HG02642 (cell line): ENCODE measurements around the gene TMEM40.

Experiments used
- ATAC-seq: cut with Tn5 transposase; IDR thresholded peaks from one replicate; pipeline ENCODE4 v1.9.1; 2021; ENCODE audit warnings: mild to moderate bottlenecking; ENCODE audit not compliant: unreplicated experiment, poor library complexity

The TMEM40 gene

GRCh38 chr3:12752809-12753208 is 6.2 kb downstream of the TMEM40 start:
- ATAC-seq = no peak

DNA sequence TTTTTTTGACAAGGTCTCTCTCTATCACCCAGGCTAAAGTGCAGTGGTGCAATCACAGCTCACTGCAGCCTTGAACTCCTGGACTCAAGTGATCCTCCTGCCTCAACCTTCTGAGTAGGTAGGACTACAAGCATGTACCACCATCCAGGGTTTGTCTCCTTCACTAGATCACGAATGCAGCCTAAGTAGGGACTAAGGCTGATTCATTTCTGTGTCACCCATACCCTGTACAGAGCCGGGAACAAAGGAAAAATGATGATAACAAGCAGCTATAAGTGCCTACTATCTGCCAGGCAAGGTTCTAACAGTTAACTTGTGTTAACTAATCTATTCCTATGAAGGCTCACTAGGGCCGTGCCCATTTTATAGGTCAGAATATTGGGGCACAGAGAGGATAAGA is 7.0 kb downstream of the TMEM40 start:
- no peak for ATAC-seq

GRCh38 chr3:12751571-12751970 is 7.5 kb downstream of the TMEM40 start:
- no peak for ATAC-seq

- peak; percentile 61 for ATAC-seq
These were observed 8.4 kb downstream of the TMEM40 start for GRCh38 chr3:12750658-12751071.

DNA sequence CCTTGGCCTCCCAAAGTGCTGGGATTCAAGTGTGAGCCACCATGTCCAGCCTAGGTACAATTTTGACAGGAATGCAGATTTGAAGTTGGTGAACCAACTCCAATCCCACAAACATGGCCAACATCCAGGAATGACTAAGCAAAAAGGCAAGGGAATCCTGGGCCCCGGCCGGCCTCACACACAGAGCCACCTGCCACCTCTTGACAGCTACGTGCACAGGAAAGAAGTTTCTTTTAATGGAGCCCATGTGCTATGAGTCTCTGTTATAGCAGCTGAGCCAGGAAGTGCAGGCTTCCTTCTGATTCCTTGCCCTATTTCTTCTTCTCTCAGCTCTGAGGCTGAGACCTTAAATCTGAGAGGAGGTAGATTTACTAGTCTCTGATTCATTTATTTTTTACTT is 8.8 kb downstream of the TMEM40 start:
- peak; percentile 28 for ATAC-seq

DNA sequence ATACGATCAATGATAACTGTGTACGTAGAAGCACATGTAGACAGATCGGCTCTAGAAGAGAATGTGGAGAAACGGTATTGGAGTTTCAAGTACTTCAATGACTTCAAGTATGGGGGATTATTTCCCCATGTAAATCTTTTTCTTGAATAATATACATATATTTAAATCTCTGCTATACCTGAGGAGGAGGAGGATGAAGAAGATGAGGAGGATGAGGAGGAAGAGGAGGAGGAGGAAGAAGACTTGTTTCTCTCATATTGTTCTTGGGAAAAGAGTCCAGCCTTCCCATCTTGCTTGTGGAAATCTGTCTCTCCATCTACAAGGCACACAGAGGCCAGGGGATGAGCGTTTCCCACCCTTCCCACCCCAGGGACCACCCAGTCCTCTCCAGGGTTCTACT is 10.6 kb downstream of the TMEM40 start:
- ATAC-seq = no peak

DNA sequence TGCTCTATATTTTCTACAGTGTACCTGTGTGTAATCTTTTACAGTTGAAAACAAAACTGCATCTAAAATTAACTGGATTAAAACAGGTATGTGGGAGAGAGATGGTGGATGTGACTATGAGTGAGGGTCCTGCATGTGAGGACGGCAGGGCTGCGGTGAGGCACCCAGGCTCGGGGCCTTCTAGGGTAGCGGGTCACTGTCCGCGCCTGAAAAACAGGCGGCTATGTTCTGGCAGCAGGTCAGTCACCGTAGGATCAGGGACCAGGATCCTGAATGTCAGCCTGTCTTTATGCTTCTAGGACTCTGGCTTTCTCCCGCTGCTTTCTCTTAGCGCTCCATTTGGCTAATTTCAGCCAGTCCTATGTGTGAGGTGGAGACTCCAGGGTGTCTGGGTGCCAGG is 12.6 kb downstream of the TMEM40 start:
- no peak for ATAC-seq

DNA sequence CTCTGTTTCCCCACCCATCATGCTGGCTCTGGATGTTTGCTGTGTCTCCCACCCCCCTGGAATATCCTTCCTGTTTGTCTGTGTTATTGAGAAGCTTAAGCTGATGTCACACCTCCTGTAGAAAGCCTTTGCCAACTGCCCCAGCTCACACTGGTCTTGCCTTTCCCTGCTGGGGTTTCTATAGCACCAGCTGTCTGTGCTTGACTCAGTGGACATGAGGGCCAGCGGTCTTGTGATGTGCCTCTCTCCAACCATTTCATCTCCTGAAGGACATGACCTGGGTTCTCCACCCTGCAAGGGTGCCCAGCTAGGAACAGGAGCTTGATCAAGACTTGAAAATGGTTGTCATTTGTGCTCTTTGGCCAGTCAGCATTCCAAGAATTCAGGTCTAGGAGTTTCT is 14.7 kb downstream of the TMEM40 start:
- no peak for ATAC-seq

GRCh38 chr3:12743583-12743982 is 15.5 kb downstream of the TMEM40 start:
- no peak for ATAC-seq

DNA sequence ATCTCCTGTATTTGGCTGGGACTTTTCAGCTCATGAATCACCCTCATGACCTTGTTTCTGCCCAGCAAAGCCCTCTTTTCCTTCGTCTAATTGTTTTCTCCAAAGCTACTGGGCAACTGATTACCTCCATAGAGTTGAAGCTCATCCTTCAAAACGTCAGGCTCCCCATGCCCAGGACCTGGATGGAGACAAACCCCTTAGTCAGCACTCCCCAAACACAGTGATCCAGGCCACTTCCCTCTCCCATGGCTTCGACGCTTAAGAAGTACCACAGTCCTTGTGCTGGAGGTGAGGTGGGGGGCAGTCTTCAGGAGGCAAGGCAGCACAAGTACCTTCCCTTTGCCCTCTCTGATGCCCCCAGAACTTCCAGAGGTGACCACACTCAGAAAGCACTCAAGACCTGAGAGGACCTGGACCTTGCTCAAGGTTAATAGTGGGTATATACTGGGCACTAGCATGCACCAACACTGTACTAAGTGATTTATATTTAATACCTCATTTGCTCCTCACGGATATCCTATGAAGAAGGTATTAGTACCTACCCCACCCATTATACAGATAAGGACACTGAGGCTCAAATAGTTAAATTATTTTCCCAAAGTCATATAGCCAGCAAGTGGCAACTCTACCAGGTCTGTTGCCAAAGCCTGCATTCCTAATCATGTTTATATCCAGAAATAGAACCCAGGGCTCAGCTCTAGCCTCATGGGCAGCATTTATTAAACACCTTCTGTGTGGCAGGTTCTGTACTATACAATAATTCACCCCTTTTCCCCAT is 16.5 kb downstream of the TMEM40 start:
- no peak for ATAC-seq

GRCh38 chr3:12741209-12741608 is 17.9 kb downstream of the TMEM40 start:
- ATAC-seq = no peak

DNA sequence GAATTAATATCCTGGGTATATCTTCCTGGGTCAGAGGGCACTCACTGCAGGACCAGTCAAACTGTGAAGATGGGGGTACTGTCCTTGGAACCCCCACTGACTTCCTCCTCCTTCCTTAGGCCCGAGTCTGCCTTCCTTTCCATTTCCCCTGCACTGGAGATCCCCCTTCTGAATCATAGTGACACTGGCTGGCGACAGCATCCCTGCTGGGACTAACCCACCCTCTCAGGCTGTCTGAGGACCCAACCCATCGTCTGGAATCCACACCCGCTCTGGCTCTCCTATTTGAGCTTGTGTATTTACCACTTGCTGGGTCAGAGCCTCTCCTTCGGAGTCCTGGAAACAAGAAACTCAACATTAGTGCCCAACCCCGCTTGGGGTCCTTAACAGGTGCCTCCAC is 21.2 kb downstream of the TMEM40 start:
- no peak for ATAC-seq

DNA sequence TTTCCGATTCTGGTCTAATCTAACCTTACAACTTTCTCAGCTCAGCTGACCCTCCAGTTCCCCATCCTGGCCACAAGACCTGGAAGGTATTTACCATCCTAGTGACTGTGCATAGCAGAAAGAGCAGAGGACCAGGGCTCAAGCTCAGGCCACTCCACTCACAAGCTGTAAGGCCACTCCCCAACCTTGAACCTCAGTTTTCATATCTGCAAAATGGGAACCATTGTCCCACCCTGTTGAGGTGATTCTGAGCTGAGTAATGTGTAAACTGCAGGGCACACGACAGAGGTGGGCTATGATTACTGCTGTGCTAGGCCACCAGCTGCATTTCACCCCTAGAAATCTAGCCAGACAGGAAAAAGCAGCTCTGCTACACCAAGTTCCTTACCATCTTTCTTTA is 21.7 kb downstream of the TMEM40 start:
- ATAC-seq = no peak

DNA sequence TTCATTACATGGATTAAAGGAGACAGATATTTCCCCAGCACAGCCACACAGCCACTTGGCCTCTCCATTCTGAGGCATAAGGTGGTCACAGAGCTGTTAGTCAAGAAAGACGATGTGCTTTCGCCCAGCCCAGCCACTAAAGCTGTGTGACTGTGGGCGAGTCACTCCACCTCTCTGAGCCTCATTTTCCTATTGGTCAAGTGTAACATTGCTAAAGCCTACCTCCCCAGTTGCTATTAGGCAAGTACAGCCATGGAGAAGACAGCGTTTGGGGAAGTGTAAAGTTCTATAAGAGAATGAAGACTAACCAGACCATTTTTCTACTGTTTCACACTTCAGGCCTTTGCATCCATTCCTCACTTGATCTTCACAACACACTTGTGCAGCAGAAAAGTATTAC is 24.1 kb downstream of the TMEM40 start:
- no peak for ATAC-seq

DNA sequence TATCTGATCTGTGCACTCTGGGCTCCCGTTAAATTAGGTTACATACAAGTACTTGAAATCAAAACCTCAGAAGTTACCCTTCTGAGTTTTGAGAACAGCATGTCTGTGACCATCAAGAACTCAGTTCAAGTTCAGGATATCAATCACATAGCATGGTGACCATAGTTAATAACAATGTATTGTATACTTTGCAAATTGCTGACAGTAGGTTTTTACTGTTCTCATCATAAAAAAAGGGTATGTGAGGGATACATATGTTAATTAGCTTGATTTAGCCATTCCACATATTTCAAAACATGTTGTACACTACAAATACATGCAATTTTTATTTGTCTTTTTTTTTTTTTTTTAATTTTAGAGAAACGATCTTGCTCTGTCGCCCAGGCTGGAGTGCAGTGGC is 25.5 kb downstream of the TMEM40 start:
- no peak for ATAC-seq

- ATAC-seq = no peak
These were observed 28.4 kb downstream of the TMEM40 start for GRCh38 chr3:12730506-12731242.

GRCh38 chr3:12729051-12729651 is 29.9 kb downstream of the TMEM40 start:
- no peak for ATAC-seq

- ATAC-seq = no peak
These were observed 31.1 kb downstream of the TMEM40 start for GRCh38 chr3:12727937-12728336.

GRCh38 chr3:12727481-12727880 is 31.6 kb downstream of the TMEM40 start:
- no peak for ATAC-seq

DNA sequence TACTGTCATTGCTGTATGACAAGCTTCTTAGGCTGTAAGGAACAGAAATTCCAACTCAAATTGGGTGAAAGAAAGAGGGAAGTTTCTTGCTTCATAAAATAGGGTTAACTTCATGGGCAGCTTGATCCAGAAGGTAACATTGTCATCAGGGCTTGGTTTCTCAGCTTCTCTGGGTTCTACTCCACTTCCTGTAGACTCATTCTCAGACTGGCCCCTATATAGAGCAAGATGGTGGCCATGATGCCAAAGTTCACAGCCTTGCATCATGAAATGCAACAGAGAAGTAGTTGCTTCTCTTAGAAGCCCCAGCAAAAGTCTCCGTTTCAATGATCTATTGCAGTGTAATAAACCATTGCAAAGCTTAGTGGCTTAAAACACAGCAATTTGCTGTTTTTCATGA is 33.6 kb downstream of the TMEM40 start:
- ATAC-seq = no peak

DNA sequence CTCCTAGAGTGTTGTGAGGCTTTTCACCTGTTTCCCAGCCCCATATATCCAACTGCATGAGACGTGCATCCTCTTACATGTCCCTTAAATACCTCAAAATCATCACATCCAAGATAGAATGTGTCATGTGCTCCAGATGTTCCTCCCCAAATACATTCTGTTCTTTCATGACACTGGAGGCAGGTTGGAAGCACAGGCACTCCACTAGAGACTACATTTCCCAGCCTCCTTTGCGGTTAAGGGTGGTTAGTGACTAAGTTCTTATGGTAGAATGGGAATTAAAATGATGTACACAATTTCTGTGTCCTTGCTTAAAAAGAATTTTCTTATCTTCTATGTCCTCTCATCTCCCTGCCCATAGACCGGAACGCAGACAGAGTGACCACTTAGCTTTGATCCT is 34.3 kb downstream of the TMEM40 start:
- no peak for ATAC-seq
